ENCODE results near the gene DCP1B.

The DCP1B gene

DNA sequence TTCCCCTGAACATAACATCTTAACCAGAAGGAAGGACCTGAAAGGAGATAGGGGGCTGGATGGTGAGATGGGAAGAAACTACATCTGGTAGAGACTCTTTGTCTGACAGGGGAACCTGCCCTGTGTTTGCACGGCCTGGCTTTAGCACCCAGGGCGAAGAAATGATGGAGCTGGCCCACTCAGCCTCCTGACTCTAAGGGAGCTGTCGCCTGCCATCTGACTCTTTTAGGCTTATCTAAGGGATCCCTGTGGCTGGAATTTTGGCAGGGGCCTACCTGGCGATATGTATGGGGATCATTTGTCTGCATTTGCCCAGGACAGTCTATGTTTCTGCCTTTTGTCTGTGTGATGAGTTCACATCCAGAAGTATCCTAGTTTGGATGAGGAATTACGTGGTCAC lies 70.2 kb downstream of the DCP1B start:
- H2BK12ac ChIP-seq (ENCODE audit: low read length in 2 of 2) = no peak overlapping the region
- peak overlapping the region in 1 of 2 experiments; percentile 96 for H3K18ac ChIP-seq (ENCODE audit: low read depth in 1 of 2, low read length in 2 of 2)
- H3K27ac ChIP-seq (ENCODE audit: low read length, poor library complexity, severe bottlenecking) = no peak overlapping the region
- no peak overlapping the region for H2AK5ac ChIP-seq (ENCODE audit: low read length, severe bottlenecking)
- H3K79me1 ChIP-seq (replicated peaks; ENCODE audit: low read length, poor library complexity, severe bottlenecking) = peaks cover 2% of the 10 kb centered on the region
- H3K9me3 ChIP-seq (ENCODE audit: control insufficient read depth, low read length) = no peaks in the 10 kb centered on the region
- peaks cover 18 to 20% of the 10 kb centered on the region in 2 experiments for H3K36me3 ChIP-seq (ENCODE audit: control insufficient read depth in 1 of 2, insufficient read depth in 2 of 2, low read depth in 1 of 2, low read length in 2 of 2)
- H3K4me1 ChIP-seq (ENCODE audit: control insufficient read depth, insufficient read depth, low read depth, low read length) = peaks cover 17% of the 10 kb centered on the region
- no peak overlapping the region for H3K23ac ChIP-seq (ENCODE audit: low read length in 2 of 2)
- WGBS = 93% methylated on average over 5 of the region's 5 CpGs
- H2AFZ ChIP-seq (ENCODE audit: low read depth, low read length) = no peak overlapping the region
- peak overlapping the region; percentile 17 to 70 for H3K4ac ChIP-seq (ENCODE audit: low read depth in 1 of 2, low read length in 2 of 2)
- H3K14ac ChIP-seq (ENCODE audit: low read length in 2 of 2) = no peak overlapping the region
- peaks cover 13 to 23% of the 10 kb centered on the region in 2 experiments for H3K27me3 ChIP-seq (ENCODE audit: control insufficient read depth in 1 of 2, insufficient read depth in 1 of 2, low read length in 2 of 2)
- no peak overlapping the region for H3K4me2 ChIP-seq (ENCODE audit: low read length, poor library complexity, severe bottlenecking)
- no peak overlapping the region for H2BK5ac ChIP-seq (ENCODE audit: low read depth, low read length, poor library complexity, severe bottlenecking)
- no peak overlapping the region for H2BK15ac ChIP-seq (ENCODE audit: low read depth, poor library complexity, severe bottlenecking)
- no peak overlapping the region for H4K8ac ChIP-seq (ENCODE audit: low read length)
- no peak overlapping the region for H3K9ac ChIP-seq (ENCODE audit: low read length)
- H4K91ac ChIP-seq (ENCODE audit: low read length) = no peak overlapping the region
- no peak overlapping the region for H3K4me3 ChIP-seq (ENCODE audit: insufficient read depth in 1 of 2, low read depth in 1 of 2, low read length in 2 of 2)
- no peak for DNase-seq
- H2BK120ac ChIP-seq (ENCODE audit: low read depth, low read length) = no peak overlapping the region

GRCh38 chr12:1933342-1934051 lies 70.8 kb downstream of the DCP1B start:
- Histone ChIP-seq H3K4me3 (ENCODE audit: insufficient read depth in 1 of 2, low read depth in 1 of 2, low read length in 2 of 2) (peak overlapping the region in 1 of 2 experiments; percentile 10), H3K4ac (ENCODE audit: low read depth in 1 of 2, low read length in 2 of 2) (peak overlapping the region in 1 of 2 experiments; percentile 86), H3K79me1 (replicated peaks; ENCODE audit: low read length, poor library complexity, severe bottlenecking) (peaks cover 2% of the 10 kb centered on the region), H3K14ac (ENCODE audit: low read length in 2 of 2) (peak overlapping the region in 1 of 2 experiments; percentile 6), H2BK5ac (ENCODE audit: low read depth, low read length, poor library complexity, severe bottlenecking) (no peak overlapping the region), H4K91ac (ENCODE audit: low read length) (peak overlapping the region; percentile 64), H2AK5ac (ENCODE audit: low read length, severe bottlenecking) (no peak overlapping the region), H3K27me3 (ENCODE audit: control insufficient read depth in 1 of 2, insufficient read depth in 1 of 2, low read length in 2 of 2) (peaks cover 17 to 29% of the 10 kb centered on the region in 2 experiments), H3K9me3 (ENCODE audit: control insufficient read depth, low read length) (no peaks in the 10 kb centered on the region), H2AFZ (ENCODE audit: low read depth, low read length) (no peak overlapping the region), H3K9ac (ENCODE audit: low read length) (no peak overlapping the region), H3K4me1 (ENCODE audit: control insufficient read depth, insufficient read depth, low read depth, low read length) (peaks cover 17% of the 10 kb centered on the region), H3K27ac (ENCODE audit: low read length, poor library complexity, severe bottlenecking) (no peak overlapping the region), H2BK12ac (ENCODE audit: low read length in 2 of 2) (peak overlapping the region in 1 of 2 experiments; percentile 64), H3K18ac (ENCODE audit: low read depth in 1 of 2, low read length in 2 of 2) (peak overlapping the region in 1 of 2 experiments; percentile 96), H3K36me3 (ENCODE audit: control insufficient read depth in 1 of 2, insufficient read depth in 2 of 2, low read depth in 1 of 2, low read length in 2 of 2) (peaks cover 14 to 18% of the 10 kb centered on the region in 2 experiments), H3K23ac (ENCODE audit: low read length in 2 of 2) (no peak overlapping the region), H3K4me2 (ENCODE audit: low read length, poor library complexity, severe bottlenecking) (no peak overlapping the region), H4K8ac (ENCODE audit: low read length) (peak overlapping the region; percentile 46), H2BK120ac (ENCODE audit: low read depth, low read length) (no peak overlapping the region), H2BK15ac (ENCODE audit: low read depth, poor library complexity, severe bottlenecking) (peak overlapping the region; percentile 12)
- 46% methylated on average over 13 of the region's 16 CpGs for WGBS
- peak; percentile 64 for DNase-seq

- Histone ChIP-seq H2BK5ac (ENCODE audit: low read depth, low read length, poor library complexity, severe bottlenecking) (no peak overlapping the region), H3K4me1 (ENCODE audit: control insufficient read depth, insufficient read depth, low read depth, low read length) (peaks cover 17% of the 10 kb centered on the region), H3K9me3 (ENCODE audit: control insufficient read depth, low read length) (no peaks in the 10 kb centered on the region), H2BK12ac (ENCODE audit: low read length in 2 of 2) (peak overlapping the region in 1 of 2 experiments; percentile 80), H3K23ac (ENCODE audit: low read length in 2 of 2) (no peak overlapping the region), H3K9ac (ENCODE audit: low read length) (no peak overlapping the region), H3K27me3 (ENCODE audit: control insufficient read depth in 1 of 2, insufficient read depth in 1 of 2, low read length in 2 of 2) (peaks cover 29 to 40% of the 10 kb centered on the region in 2 experiments), H2BK15ac (ENCODE audit: low read depth, poor library complexity, severe bottlenecking) (no peak overlapping the region), H3K18ac (ENCODE audit: low read depth in 1 of 2, low read length in 2 of 2) (peak overlapping the region in 1 of 2 experiments; percentile 86), H3K14ac (ENCODE audit: low read length in 2 of 2) (peak overlapping the region in 1 of 2 experiments; percentile 57), H4K91ac (ENCODE audit: low read length) (no peak overlapping the region), H2BK120ac (ENCODE audit: low read depth, low read length) (no peak overlapping the region), H3K4ac (ENCODE audit: low read depth in 1 of 2, low read length in 2 of 2) (no peak overlapping the region), H3K27ac (ENCODE audit: low read length, poor library complexity, severe bottlenecking) (no peak overlapping the region), H2AK5ac (ENCODE audit: low read length, severe bottlenecking) (no peak overlapping the region), H3K79me1 (replicated peaks; ENCODE audit: low read length, poor library complexity, severe bottlenecking) (no peaks in the 10 kb centered on the region), H3K4me3 (ENCODE audit: insufficient read depth in 1 of 2, low read depth in 1 of 2, low read length in 2 of 2) (no peak overlapping the region), H3K36me3 (ENCODE audit: control insufficient read depth in 1 of 2, insufficient read depth in 2 of 2, low read depth in 1 of 2, low read length in 2 of 2) (peaks cover 2 to 12% of the 10 kb centered on the region in 2 experiments), H4K8ac (ENCODE audit: low read length) (peak overlapping the region; percentile 8), H2AFZ (ENCODE audit: low read depth, low read length) (no peak overlapping the region), H3K4me2 (ENCODE audit: low read length, poor library complexity, severe bottlenecking) (no peak overlapping the region)
- 84% methylated on average over 16 of the region's 16 CpGs for WGBS
- no peak for DNase-seq
These were observed 71.9 kb downstream of the DCP1B start for GRCh38 chr12:1932264-1932777.

DNA sequence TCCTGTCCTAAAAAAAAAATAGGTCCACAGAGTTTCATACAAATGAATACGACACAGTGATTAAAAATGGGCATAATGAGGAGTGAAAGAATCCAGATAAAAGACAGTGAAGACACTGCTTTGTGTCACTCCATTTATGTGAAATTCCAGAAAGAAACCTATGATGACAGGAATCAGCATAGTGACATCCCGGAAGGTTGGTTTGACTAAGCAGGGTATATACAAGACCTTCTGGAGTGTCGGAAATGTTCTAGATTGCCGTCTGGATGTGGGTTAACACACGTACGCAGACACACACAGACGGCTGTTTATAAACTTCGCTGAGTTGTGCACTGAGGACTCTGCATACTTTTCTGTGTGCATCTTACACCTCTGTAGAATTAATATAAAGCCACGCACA lies 72.6 kb downstream of the DCP1B start:
- WGBS = 84% methylated on average over 8 of the region's 9 CpGs
- Histone ChIP-seq H3K23ac (ENCODE audit: low read length in 2 of 2) (no peak overlapping the region), H2AFZ (ENCODE audit: low read depth, low read length) (no peak overlapping the region), H3K9ac (ENCODE audit: low read length) (no peak overlapping the region), H3K4me3 (ENCODE audit: insufficient read depth in 1 of 2, low read depth in 1 of 2, low read length in 2 of 2) (no peak overlapping the region), H3K4ac (ENCODE audit: low read depth in 1 of 2, low read length in 2 of 2) (no peak overlapping the region), H2BK5ac (ENCODE audit: low read depth, low read length, poor library complexity, severe bottlenecking) (no peak overlapping the region), H3K79me1 (replicated peaks; ENCODE audit: low read length, poor library complexity, severe bottlenecking) (no peaks in the 10 kb centered on the region), H3K27me3 (ENCODE audit: control insufficient read depth in 1 of 2, insufficient read depth in 1 of 2, low read length in 2 of 2) (peaks cover 36 to 47% of the 10 kb centered on the region in 2 experiments), H2AK5ac (ENCODE audit: low read length, severe bottlenecking) (no peak overlapping the region), H2BK120ac (ENCODE audit: low read depth, low read length) (no peak overlapping the region), H2BK15ac (ENCODE audit: low read depth, poor library complexity, severe bottlenecking) (no peak overlapping the region), H3K9me3 (ENCODE audit: control insufficient read depth, low read length) (no peaks in the 10 kb centered on the region), H3K36me3 (ENCODE audit: control insufficient read depth in 1 of 2, insufficient read depth in 2 of 2, low read depth in 1 of 2, low read length in 2 of 2) (peaks cover 0 to 7% of the 10 kb centered on the region in 2 experiments), H3K27ac (ENCODE audit: low read length, poor library complexity, severe bottlenecking) (no peak overlapping the region), H3K14ac (ENCODE audit: low read length in 2 of 2) (no peak overlapping the region), H2BK12ac (ENCODE audit: low read length in 2 of 2) (no peak overlapping the region), H3K4me2 (ENCODE audit: low read length, poor library complexity, severe bottlenecking) (no peak overlapping the region), H3K4me1 (ENCODE audit: control insufficient read depth, insufficient read depth, low read depth, low read length) (peaks cover 16% of the 10 kb centered on the region), H4K91ac (ENCODE audit: low read length) (no peak overlapping the region), H3K18ac (ENCODE audit: low read depth in 1 of 2, low read length in 2 of 2) (no peak overlapping the region), H4K8ac (ENCODE audit: low read length) (no peak overlapping the region)
- no peak for DNase-seq

All from mesenchymal stem cell (in vitro differentiated cells and primary cell).